ENCODE measurements around the gene CLPSL2.
A peak's percentile ranks its signal among the peaks of the same experiment; 100 is the strongest.
"Not testable (repeated sequence)": the region's sequence is repeated elsewhere in the genome, so short reads cannot be mapped to it uniquely, and the experiment has no call there.

CLPSL2 gene, protein sequence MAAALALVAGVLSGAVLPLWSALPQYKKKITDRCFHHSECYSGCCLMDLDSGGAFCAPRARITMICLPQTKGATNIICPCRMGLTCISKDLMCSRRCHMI

DNA sequence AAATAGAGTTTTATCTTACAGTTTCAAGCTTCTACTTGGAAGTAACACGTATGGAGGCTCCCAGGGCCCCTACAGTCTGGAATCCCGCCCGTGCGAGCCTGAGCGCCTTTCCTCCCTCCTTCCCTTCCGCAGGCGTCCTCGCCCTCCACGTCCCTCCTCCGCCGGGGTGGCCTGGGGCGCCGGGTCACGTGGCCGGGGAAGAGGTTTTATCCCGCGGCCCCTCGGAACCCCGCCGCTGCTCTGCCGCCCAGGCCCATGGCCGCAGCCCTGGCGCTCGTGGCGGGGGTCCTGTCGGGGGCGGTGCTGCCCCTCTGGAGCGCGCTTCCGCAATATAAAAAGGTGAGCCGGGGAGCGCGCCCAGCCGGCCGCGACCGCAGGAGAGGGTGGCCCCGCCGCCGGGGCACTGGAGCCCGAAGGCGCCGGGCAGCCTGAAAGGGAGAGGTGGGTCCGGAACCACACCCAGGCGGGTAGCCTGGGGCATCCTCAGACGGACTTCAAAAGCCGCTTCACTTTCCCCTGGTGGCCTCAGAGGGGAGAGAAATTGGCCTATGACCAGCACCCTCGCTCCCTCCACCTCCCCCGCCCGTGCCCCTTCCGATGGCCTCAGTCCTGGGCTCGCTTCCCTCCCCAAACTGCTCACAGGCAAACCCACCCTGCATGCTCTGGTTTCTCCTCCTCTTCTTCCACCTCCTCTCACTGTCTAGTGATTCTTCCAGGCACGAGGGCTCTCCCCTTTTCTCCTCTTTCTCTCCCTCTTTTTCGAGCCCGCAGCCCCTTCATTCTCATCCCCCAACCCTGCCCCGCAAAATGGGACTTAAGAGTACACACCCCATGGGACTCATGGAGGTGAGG, at the start of gene CLPSL2:
CLPSL2 (plus strand) TSS at position 235 of the 852 bp plus-strand sequence; CDS start at position 256, 21 bp downstream.
- DNase-seq (ENCODE audit: low read depth in 2 of 2): no peak

DNA sequence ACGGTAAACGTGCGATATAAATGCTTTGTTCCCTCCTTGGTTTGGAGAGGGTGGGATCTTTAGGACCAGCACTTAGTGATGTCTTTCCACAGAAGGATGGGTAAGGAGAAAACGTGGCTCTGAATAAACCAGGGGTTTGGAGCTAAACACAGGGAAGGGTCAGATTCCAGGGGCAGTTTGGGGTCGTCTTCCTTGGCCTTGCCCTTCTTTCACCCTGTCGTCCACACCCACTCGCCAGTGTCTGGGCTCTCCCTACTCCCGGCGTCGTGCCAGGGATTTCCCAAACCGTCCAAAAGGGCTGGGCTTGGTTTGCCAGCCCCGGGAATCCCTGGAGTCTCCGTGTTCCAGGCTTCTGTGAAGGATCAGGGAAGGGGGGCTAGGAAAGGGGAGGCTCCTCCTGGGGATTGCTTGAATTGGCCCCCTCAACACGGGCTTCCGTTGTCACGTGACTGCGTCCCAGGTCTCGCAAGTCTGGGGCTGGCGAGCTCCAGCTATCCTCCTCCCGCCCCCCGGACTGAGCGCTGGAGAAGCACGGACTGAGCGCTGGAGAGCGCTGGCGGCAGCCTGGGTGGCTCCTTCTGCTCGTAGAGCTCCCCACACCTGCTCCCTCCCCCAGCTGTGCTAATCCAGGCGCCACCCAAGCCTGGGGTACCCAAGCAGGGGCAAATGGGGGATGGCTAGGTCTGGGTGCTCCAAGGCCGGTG, 49.0 kb upstream of the CLPSL2 start:
- no peak for DNase-seq (ENCODE audit: low read depth in 2 of 2)

GRCh38 chr6:35727935-35728682, 48.3 kb upstream of the CLPSL2 start:
- DNase-seq (ENCODE audit: low read depth in 2 of 2): peak; percentile 80 to 81

DNA sequence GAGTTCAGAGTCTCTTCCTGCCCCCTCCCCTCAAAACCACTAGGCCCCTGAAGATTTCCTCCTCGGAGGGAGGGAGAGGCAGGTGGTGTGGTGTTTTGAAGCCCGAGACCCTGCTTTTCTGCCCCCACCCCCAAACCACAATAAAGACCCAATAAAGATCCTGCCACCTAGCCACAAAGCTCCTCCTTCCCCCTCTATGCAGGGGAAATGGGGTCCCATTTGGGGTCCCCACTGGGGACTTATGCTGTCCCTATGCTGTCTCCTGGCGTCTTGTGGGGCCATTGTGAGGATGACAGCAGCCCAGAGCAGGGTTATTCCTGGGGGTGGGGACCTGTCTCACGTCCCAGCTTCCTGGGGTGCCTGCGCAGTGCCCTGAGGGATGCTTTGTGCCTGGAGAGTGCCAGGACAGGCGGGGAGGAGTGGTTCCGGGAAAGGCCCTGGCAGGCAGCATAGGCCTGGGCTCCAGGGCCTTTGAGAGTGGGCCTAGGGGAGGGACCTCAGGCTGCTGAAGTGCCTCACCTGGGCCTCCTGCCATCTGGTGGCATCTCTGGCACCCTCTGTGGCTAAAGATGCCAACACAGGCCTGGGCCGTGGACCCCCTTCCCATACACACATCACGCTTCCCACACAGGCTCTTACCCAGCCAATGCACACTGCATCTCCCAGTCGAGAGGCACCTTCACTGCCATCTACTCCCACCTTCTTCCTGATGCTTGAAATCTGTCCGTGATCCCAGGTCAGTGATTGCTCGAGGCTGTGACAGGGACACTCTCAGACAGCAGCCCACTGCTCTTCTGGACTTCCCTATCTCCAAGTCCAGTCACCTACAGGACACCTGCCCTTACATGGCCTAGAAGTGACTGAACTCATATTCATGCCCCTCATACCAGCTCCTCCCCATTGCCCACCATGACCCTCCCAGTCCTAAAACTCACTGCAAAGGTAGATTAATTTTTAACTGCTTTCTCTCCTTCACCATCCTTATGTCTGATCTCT, 47.4 kb upstream of the CLPSL2 start:
- DNase-seq (ENCODE audit: low read depth in 2 of 2): no peak

DNA sequence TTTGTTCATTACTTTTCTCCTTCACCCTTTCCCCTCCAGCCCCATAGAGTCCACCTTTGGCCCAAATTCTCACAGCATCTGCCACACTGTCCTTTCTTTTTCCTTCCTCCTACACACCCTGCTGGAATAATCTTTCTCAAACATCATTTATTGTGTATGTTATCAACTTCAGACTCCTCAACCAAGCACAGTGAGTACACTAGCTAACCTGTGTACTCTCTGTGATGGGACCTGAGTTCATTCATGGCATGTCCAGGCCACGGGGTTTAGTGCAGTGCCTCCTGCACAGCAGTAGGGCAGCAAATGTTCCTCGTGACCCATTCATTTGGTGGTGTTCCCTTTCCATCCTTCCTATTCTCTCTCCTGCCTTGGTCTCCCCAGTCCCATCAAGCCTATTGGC, 46.7 kb upstream of the CLPSL2 start:
- no peak for DNase-seq (ENCODE audit: low read depth in 2 of 2)

DNA sequence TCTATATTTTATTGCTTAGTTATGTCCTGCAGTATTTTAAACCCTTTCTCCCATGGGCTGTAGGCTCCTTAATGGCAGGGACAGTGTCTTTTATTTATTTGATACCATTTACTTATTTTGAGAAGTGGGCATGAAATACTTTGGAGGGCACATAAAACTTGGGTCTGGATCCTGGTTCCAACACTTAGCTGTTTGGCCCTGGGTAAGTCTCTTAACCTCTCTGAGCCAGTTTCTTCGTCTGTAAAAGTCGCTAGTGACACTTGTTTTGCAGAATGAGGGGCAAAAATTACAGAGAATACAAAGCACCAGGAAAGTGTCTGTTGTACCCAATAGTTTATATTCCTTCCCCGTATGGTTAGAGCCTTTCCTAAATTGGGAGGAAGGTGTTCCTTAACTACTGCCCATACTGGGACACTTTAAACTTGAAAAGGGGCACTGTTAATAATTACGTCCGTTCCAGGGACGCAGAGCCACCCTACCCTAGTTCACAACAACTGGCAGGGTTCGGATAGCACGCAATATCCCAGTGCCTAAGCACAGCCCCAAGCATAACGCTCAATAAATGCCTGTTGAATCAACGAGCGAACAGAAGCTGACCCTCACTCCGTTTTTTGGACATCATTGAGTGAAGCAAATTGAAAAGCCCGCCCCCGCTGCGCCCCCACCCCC, 45.5 kb upstream of the CLPSL2 start:
- DNase-seq (ENCODE audit: low read depth in 2 of 2): no peak

GRCh38 chr6:35731414-35731735, 45.0 kb upstream of the CLPSL2 start:
- peak; percentile 89 to 94 for DNase-seq (ENCODE audit: low read depth in 2 of 2)

DNA sequence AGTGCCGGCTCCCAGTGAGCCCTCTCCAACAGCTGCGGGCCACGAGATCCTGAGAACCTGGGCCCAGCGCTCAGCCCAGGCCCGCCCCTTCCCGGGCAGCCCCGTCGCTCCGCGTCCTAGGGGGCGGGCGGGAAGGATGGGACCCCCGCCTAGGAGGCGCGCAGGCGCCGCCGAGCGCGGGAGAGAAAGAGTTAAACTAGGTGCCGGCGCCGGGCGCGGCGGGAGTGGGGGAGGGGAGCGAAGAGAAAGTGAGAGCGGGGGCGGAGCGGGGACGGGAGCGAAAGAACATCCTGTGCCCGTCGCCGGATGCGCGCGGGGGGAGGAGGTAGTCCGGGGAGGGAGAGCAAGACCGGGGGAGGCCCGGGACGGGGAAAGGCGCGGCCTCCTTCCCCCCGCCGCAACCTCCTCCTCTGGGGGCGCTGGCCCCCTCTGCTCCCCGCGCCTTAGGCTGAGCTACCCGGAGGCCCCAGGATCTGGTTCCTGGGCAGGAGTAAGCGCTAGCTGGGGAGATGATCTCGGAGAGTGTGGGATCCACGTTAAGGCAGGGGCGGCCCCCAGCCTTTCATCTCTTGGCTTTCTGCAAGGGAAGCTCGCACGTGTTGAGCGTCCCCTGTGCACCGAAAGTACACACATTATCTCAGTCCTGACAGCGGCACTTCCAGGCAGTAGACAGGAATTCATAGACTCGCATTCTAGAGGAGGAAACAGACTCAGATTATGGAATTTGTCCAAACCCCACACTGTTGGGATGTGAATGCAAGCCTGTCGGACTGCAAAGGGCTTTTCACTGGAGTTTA, 44.5 kb upstream of the CLPSL2 start:
- peak; percentile 91 to 95 for DNase-seq (ENCODE audit: low read depth in 2 of 2)

GRCh38 chr6:35733633-35734032, 42.8 kb upstream of the CLPSL2 start:
- DNase-seq (ENCODE audit: low read depth in 2 of 2): no peak

- DNase-seq (ENCODE audit: low read depth in 2 of 2): not testable (repeated sequence)
Observed at GRCh38 chr6:35734319-35734718, 42.1 kb upstream of the CLPSL2 start.

DNA sequence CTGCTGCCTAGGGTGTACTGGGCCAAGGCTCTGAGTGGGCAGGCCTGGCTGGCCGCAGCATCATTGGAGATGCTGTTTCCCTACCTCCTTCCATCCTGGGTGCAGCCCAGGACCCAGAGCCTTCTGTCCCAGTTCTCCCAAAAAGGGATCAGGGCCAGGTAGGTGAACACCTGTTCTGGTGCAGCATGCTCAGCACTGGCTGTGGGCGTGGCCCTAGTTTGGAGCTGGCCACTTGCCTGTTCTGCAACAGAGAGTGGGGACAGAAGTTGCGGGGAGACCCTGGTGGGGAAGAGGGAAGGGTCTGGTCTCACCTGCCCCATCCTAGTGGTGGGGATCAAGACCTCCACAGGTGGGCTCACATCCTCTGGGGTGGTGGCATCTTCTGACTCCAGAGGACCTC, 40.9 kb upstream of the CLPSL2 start:
- no peak for DNase-seq (ENCODE audit: low read depth in 2 of 2)

GRCh38 chr6:35736253-35736894, 40.0 kb upstream of the CLPSL2 start:
- peak in 1 of 2 donors; percentile 79 for DNase-seq (ENCODE audit: low read depth in 2 of 2)

DNA sequence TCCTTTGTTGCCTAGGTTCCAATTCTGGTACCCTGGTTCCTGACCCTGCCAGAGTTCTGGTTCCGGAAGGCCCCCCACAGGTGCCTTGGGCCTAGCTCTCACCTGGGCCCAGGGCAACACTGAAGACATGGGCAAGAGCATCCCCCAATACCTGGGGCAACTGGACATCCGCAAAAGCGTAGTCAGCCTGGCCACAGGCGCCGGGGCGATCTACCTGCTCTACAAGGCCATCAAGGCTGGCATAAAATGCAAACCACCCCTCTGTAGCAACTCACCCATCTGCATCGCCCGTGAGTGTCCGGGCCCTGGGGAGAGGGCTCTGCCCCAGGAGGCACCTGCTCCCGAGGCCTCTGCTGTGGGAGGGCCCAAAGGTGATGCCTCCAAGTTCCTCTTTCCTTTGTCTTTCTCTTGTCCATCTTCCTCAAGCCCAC, 39.4 kb upstream of the CLPSL2 start, which contains the start of gene ARMC12:
ARMC12 (plus strand) TSS at position 51 of the 431 bp plus-strand sequence; CDS start at position 128, 77 bp downstream.
- DNase-seq (ENCODE audit: low read depth in 2 of 2): no peak

DNA sequence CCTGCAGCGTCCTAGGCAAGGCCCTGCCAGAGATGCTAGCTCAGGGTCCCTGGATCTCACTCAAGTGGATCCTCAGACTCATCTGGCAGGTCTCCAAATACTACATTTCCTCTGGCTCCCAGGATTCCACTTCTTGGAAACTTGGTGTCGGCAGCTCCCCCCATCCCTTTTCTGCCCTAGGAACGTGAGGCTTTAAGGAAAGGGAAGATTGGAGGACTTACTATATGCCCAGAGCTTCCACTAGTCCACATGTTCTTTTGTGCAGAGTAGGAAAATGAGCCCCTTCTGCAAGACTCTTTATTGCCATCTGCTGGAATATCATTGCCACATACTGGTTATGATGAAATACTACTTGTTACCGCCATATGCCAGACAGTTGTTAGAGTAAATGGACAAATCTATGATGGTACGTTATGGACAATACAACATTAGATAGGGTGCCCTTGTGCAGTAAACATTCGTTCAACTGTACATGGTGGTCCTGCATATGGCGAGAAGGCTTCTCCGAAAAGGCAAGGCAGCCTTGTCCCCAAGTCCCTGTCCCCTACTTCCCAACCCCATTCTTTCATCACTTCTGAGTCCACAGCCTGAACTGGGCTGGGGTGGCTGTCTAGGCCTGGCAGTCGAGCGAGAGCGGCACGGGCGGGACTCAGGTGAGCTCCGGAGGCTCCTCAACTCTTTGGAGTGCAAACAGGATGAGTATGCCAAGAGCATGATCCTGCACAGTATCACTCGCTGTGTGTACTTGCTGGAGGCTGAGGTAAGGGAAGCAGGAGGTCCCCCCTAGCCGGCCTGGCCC, 38.8 kb upstream of the CLPSL2 start:
- DNase-seq (ENCODE audit: low read depth in 2 of 2): no peak

DNA sequence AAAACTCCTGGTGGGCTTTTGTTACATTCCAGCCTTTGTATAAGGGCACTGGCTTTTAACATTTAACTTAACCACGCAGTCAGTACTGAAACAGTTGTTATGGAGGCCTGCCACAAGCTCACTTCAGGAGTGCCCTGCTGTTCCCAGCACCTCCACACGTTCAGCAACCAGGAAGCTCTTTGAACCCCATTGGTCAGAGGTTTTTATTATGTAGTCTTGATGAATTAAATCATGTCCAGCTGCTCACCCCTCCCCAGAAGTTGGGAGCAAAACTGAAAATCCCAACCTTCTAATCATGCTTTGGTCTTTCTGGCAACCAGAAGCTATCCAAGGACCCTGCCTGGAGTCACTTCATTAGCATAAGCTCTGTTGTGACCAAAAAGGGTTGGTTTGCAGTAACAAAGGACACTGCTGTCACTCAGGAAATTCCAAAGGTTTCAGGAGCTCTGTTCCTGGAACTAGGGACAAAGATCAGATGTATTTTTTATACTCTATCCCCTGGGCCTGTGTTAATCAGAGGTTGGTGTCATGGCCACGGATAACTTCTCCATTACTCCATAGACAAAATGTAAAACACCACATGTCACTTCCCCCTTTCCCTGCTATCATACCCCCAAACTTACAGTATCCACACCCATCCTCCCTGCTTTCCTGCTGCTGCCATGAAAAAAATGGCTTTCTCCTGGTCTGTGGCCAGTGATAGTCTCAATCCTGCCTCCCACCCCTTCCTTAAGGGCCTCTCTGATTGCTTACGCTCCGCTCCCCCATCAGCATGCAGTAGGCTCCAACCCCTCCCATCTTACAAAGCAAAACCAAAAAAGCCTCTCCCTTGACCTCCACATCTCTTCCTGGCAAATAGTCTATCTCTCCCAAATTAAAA, 36.5 kb upstream of the CLPSL2 start:
- no peak for DNase-seq (ENCODE audit: low read depth in 2 of 2)

DNA sequence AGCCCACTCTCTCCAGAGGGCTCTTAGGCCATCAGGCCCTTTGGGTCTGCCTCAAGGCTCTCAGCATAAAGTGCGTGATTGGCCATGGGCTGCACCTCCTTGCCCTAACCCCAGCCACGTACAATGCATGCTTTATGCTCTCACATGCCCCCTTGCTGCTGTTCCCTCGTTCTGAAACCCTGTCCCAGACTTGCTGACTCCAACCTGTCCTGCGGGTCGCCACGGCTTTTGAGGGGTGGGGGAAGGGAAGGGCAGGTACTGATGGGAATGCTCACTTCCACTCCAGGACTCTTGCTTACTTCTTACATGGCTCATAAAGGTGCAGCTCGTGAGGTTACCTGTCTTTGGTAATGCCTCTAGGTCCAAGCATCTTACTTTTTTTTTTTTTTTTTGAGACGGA, 33.6 kb upstream of the CLPSL2 start:
- DNase-seq (ENCODE audit: low read depth in 2 of 2): no peak

DNA sequence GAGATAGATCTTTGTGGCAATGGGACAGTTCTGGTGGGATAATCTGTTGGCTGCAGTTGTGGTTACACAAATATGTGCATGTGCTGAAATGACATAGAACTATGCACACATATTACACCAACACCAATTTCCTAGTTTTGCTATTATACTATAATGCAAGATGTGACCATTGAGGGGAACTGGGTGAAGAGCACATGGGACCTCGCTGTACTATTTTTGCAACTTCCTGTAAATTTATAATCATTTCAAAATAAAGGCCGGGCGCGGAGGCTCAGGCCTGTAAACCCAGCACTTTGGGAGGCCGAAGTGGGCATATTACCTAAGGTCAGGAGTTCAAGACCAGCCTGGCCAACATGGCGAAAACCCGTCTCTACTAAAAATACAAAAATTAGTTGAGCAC, 30.9 kb upstream of the CLPSL2 start:
- DNase-seq (ENCODE audit: low read depth in 2 of 2): no peak

Measured in stimulated activated CD4-positive, alpha-beta T cell treated with anti-CD3 and anti-CD28 coated beads, Interleukin-15, amount 100 ng/mL, for 48 hours (primary cell).